GM23338 (cell line): Measurements from ENCODE around the gene STAC2. TPM values are rescaled to one million over a fixed set of nuclear protein-coding genes. Genes with fewer than 3 reads are reported as not detected.
"Not testable (repeated sequence)": the region's sequence is repeated elsewhere in the genome, so short reads cannot be mapped to it uniquely, and the experiment has no call there.

Experiments used
- ATAC-seq: fragments of 200-7000 bp; cut with Tn5 transposase; 3 replicates; pipeline ENCODE4 v1.9.1; 2020
- DNase-seq: peaks from one replicate; pipeline ENCODE4 v3.0.0-alpha.2; 2015; ENCODE audit warnings: low spot score
- H2AFZ ChIP-seq: fragments of 200-600 bp; sonication (generic); 2 replicates; pipeline ENCODE4 v1.8.0; 2016; ENCODE audit warnings: antibody characterized with exemption, mild to moderate bottlenecking, moderate library complexity
- H3F3A ChIP-seq: fragments of 200-600 bp; sonication (generic); replicated peaks from 2 replicates; pipeline ENCODE4 v1.8.0; 2017; ENCODE audit warnings: antibody characterized with exemption, mixed run types, low read depth
- H3K27ac ChIP-seq: fragments of 200-600 bp; sonication (generic); 2 replicates; pipeline ENCODE4 v1.6.1; 2016; ENCODE audit warnings: low read depth
- H3K27me3 ChIP-seq: fragments of 200-600 bp; sonication (generic); 2 replicates; pipeline ENCODE4 v1.8.0; 2016; ENCODE audit warnings: mild to moderate bottlenecking, mixed run types, moderate library complexity; ENCODE audit not compliant: insufficient read depth
- H3K36me3 ChIP-seq: fragments of 200-600 bp; sonication (generic); 2 replicates; pipeline ENCODE4 v1.8.0; 2016; ENCODE audit warnings: mild to moderate bottlenecking; ENCODE audit not compliant: insufficient read depth
- H3K4me1 ChIP-seq: fragments of 200-600 bp; sonication (generic); 2 replicates; pipeline ENCODE4 v1.8.0; 2016; ENCODE audit warnings: mild to moderate bottlenecking, moderate library complexity; ENCODE audit not compliant: insufficient read depth
- H3K4me2 ChIP-seq: fragments of 200-600 bp; sonication (generic); 2 replicates; pipeline ENCODE4 v1.7.1; 2017; ENCODE audit warnings: mixed run types
- H3K4me3 ChIP-seq: fragments of 200-600 bp; sonication (generic); 2 replicates; pipeline ENCODE4 v1.6.1; 2016; ENCODE audit warnings: mixed run types
- H3K79me2 ChIP-seq: fragments of 200-600 bp; sonication (generic); replicated peaks from 2 replicates; pipeline ENCODE4 v1.8.0; 2017; ENCODE audit warnings: mild to moderate bottlenecking; ENCODE audit not compliant: insufficient read depth
- H3K9me2 ChIP-seq: fragments of 200-600 bp; sonication (generic); 2 replicates; pipeline ENCODE4 v1.8.0; 2017; ENCODE audit not compliant: insufficient read depth
- H4K20me1 ChIP-seq: fragments of 200-600 bp; sonication (generic); replicated peaks from 2 replicates; pipeline ENCODE4 v1.8.0; 2017; ENCODE audit warnings: mild to moderate bottlenecking; ENCODE audit not compliant: insufficient read depth
- H3K27ac Mint-ChIP-seq: 2 replicates; pipeline ENCODE4 v1.8.0; 2020; ENCODE audit warnings: inconsistent platforms, mild to moderate bottlenecking, moderate library complexity, mixed read lengths
- H3K27me3 Mint-ChIP-seq: 3 replicates; pipeline ENCODE4 v1.8.0; 2022; ENCODE audit warnings: low read depth, mild to moderate bottlenecking, moderate library complexity, mixed read lengths, inconsistent platforms; ENCODE audit not compliant: insufficient read depth, poor library complexity
- H3K36me3 Mint-ChIP-seq: 3 replicates; pipeline ENCODE4 v1.8.0; 2021; ENCODE audit warnings: low read depth, mild to moderate bottlenecking, inconsistent platforms, moderate library complexity, mixed read lengths
- H3K4me1 Mint-ChIP-seq: 3 replicates; pipeline ENCODE4 v1.8.0; 2020; ENCODE audit warnings: mild to moderate bottlenecking, inconsistent platforms, mixed read lengths
- H3K4me3 Mint-ChIP-seq: 3 replicates; pipeline ENCODE4 v1.8.0; 2021; ENCODE audit warnings: moderate library complexity, mild to moderate bottlenecking, inconsistent platforms, mixed read lengths
- H3K9me3 Mint-ChIP-seq: 3 replicates; pipeline ENCODE4 v1.8.0; 2020; ENCODE audit warnings: moderate library complexity, mild to moderate bottlenecking, inconsistent platforms, mixed read lengths
- CREB1 ChIP-seq: fragments of 250-450 bp; sonication (Bioruptor Pico); IDR thresholded peaks from 2 replicates; pipeline ENCODE4 v1.5.0; 2020; ENCODE audit warnings: low read depth, mild to moderate bottlenecking, moderate library complexity
- JUNB ChIP-seq: IDR thresholded peaks from one replicate; pipeline ENCODE4 v1.6.1; 2016; ENCODE audit warnings: antibody characterized with exemption; ENCODE audit not compliant: unreplicated experiment
- NANOG ChIP-seq: IDR thresholded peaks from 2 replicates; pipeline ENCODE4 v1.6.1; 2016; ENCODE audit warnings: antibody characterized with exemption, borderline replicate concordance
- ZNF331 ChIP-seq: fragments of 250-450 bp; sonication (Bioruptor Pico); IDR thresholded peaks from 2 replicates; pipeline ENCODE4 v1.5.0; 2020; ENCODE audit warnings: low read depth, mild to moderate bottlenecking, moderate library complexity
- polyA plus RNA-seq: library from polyadenylated mRNA; unstranded; fragments of >200 nt; fragmentation: Nextera tagmentation; extraction: Ambion mirVana; gene quantifications from 2 replicates; pipeline ENCODE4 v1.2.1, GENCODE V29; 2016
- total RNA-seq: library from RNA; depleted of rRNA; stranded (reverse); fragments of >200 nt; shearing (Covaris generic); gene quantifications from 2 replicates; pipeline ENCODE4 v1.2.3, GENCODE V29; 2014
- TF ChIP-seq, protein P1 (sequence below), 2 experiments: fragments of 200-600 bp in 1 of 2; sonication (generic) in 1 of 2; conservative IDR thresholded peaks; 2 replicates each; pipeline versions ENCODE4 v1.5.1 to v1.6.1; 2016 to 2017; ENCODE audit warnings: antibody characterized with exemption in 2 of 2, low read depth in 2 of 2, mild to moderate bottlenecking in 2 of 2, moderate library complexity in 1 of 2
- TF ChIP-seq, protein P2 (sequence below): IDR thresholded peaks from one replicate; pipeline ENCODE4 v1.6.1; 2018; ENCODE audit warnings: antibody characterized with exemption; ENCODE audit not compliant: unreplicated experiment

The STAC2 gene
- total and polyA plus RNA-seq, 2 experiments from 2014 or later, result 1.9 to 3.1 TPM

DNA sequence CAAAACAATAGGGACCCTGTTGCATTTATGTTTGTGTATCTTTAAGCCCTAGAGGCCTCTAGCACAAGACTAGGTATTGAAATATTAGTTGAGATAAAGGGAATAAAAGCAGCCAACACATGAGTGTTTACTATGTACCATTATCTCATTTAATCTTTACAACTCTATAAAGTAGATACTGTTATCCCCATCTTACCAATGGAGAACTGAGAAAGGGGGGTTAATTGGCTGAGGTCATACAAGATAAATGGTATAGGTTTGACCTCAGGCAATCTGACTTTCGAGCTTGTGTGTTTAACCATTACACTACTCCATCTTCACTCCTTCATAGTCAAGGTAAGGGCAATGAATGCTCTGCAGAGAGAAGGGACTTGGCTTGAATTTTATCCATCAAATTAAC is 26.3 kb upstream of the STAC2 start:
- TF ChIP-seq JUNB (no peak), ZNF331 (CRISPR knock-in tag) (no peak), CREB1 (CRISPR knock-in tag) (no peak), NANOG (no peak)
- TF ChIP-seq, protein P1, sequence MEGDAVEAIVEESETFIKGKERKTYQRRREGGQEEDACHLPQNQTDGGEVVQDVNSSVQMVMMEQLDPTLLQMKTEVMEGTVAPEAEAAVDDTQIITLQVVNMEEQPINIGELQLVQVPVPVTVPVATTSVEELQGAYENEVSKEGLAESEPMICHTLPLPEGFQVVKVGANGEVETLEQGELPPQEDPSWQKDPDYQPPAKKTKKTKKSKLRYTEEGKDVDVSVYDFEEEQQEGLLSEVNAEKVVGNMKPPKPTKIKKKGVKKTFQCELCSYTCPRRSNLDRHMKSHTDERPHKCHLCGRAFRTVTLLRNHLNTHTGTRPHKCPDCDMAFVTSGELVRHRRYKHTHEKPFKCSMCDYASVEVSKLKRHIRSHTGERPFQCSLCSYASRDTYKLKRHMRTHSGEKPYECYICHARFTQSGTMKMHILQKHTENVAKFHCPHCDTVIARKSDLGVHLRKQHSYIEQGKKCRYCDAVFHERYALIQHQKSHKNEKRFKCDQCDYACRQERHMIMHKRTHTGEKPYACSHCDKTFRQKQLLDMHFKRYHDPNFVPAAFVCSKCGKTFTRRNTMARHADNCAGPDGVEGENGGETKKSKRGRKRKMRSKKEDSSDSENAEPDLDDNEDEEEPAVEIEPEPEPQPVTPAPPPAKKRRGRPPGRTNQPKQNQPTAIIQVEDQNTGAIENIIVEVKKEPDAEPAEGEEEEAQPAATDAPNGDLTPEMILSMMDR (conservative IDR thresholded peaks at IDR 0.05; ENCODE audit: low read depth in 2 of 2), result no peak
- TF ChIP-seq, protein P2, sequence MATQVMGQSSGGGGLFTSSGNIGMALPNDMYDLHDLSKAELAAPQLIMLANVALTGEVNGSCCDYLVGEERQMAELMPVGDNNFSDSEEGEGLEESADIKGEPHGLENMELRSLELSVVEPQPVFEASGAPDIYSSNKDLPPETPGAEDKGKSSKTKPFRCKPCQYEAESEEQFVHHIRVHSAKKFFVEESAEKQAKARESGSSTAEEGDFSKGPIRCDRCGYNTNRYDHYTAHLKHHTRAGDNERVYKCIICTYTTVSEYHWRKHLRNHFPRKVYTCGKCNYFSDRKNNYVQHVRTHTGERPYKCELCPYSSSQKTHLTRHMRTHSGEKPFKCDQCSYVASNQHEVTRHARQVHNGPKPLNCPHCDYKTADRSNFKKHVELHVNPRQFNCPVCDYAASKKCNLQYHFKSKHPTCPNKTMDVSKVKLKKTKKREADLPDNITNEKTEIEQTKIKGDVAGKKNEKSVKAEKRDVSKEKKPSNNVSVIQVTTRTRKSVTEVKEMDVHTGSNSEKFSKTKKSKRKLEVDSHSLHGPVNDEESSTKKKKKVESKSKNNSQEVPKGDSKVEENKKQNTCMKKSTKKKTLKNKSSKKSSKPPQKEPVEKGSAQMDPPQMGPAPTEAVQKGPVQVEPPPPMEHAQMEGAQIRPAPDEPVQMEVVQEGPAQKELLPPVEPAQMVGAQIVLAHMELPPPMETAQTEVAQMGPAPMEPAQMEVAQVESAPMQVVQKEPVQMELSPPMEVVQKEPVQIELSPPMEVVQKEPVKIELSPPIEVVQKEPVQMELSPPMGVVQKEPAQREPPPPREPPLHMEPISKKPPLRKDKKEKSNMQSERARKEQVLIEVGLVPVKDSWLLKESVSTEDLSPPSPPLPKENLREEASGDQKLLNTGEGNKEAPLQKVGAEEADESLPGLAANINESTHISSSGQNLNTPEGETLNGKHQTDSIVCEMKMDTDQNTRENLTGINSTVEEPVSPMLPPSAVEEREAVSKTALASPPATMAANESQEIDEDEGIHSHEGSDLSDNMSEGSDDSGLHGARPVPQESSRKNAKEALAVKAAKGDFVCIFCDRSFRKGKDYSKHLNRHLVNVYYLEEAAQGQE, result no peak
- H3K9me3 Mint-ChIP-seq, result no peaks in the 10 kb centered on the region

DNA sequence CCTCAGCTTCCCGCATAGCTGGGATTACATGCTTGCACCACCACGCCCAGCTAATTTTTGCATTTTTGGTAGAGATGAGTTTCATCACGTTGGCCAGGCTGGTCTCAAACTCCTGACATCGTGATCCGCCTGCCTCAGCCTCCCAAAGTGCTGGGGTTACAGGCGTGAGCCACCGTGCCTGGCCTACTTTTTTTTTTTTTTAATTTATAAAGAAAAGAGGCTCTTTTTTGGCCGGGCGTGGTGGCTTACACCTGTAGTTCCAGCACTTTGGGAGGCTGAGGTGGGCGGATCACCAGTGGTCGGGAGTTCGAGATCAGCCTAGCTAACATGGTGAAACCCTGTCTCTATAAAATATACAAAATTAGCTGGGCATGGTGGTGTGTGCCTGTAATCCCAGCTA is 24.3 kb upstream of the STAC2 start:
- H3F3A ChIP-seq, DNase-seq, H3K9me2 ChIP-seq, H3K4me2 ChIP-seq, ATAC-seq, H3K4me3 Mint-ChIP-seq, H3K36me3 ChIP-seq, H3K27ac ChIP-seq, H3K4me3 ChIP-seq, H4K20me1 ChIP-seq, H3K79me2 ChIP-seq, H2AFZ ChIP-seq, H3K27ac Mint-ChIP-seq, H3K36me3 Mint-ChIP-seq, H3K4me1 ChIP-seq, H3K27me3 ChIP-seq, H3K9me3 Mint-ChIP-seq: not testable (repeated sequence)
- Mint-ChIP-seq H3K4me1 (peaks cover 10% of the 10 kb centered on the region; the same call in 2 of the 3 replicates), H3K27me3 (peaks cover 12% of the 10 kb centered on the region)

More for the DNA sequence above, 26.3 kb upstream of the STAC2 start:
- no peak overlapping the region for H3K4me2 ChIP-seq
- H3K79me2 ChIP-seq, result no peaks in the 10 kb centered on the region
- Mint-ChIP-seq H3K36me3 (no peaks in the 10 kb centered on the region), H3K27ac (no peak overlapping the region), H3K4me3 (no peak overlapping the region), H3K4me1 (peaks cover 10% of the 10 kb centered on the region; the same call in 2 of the 3 replicates), H3K27me3 (peaks cover 5% of the 10 kb centered on the region)
- H4K20me1 ChIP-seq, result no peaks in the 10 kb centered on the region
- DNase-seq (no peak), ATAC-seq (no peak)
- H3K36me3 ChIP-seq, result no peaks in the 10 kb centered on the region
- H3K4me1 ChIP-seq, result 0 out of 2 replicates have a peak, but pooled peaks cover 5% of the 10 kb centered on the region
- H3K27ac ChIP-seq, result no peak overlapping the region
- H3F3A ChIP-seq, result no peaks in the 10 kb centered on the region
- H3K9me2 ChIP-seq, result no peaks in the 10 kb centered on the region
- no peak overlapping the region for H3K4me3 ChIP-seq
- no peaks in the 10 kb centered on the region for H3K27me3 ChIP-seq
- H2AFZ ChIP-seq, result no peak overlapping the region
